Tibial artery (tissue), 4 donors: ENCODE measurements around the gene HDAC11.
A peak's percentile ranks its signal among the peaks of the same experiment; 100 is the strongest.

Experiments used
- DNase-seq, 2 donors: peaks; one replicate each; pipeline ENCODE4 v3.0.0-alpha.2; 2019
- H3K27ac ChIP-seq, 2 donors: fragments of 200-600 bp; sonication (generic) in 1 of 2; 1 replicate in 1 of 2; 2 replicates in 1 of 2; pipeline ENCODE4 v1.5.1; 2018 to 2019; ENCODE audit warnings: mild to moderate bottlenecking in 1 of 2
- H3K27me3 ChIP-seq, 2 donors: fragments of 200-600 bp; sonication (generic) in 1 of 2; one replicate each; pipeline versions ENCODE4 v1.5.1 to v1.6.0; 2016 to 2019
- H3K36me3 ChIP-seq, 3 donors: fragments of 200-600 bp; sonication (generic) in 2 of 3; one replicate each; pipeline ENCODE4 v1.5.1; 2016 to 2019; ENCODE audit warnings: mild to moderate bottlenecking in 2 of 3
- H3K4me1 ChIP-seq, 4 donors: fragments of 200-600 bp; sonication (generic) in 2 of 4; 1 replicate in 3 of 4; 2 replicates in 1 of 4; pipeline ENCODE4 v1.5.1; 2016 to 2019
- H3K4me3 ChIP-seq, 2 donors: fragments of 200-600 bp; sonication (generic) in 1 of 2; 1 replicate in 1 of 2; 2 replicates in 1 of 2; pipeline ENCODE4 v1.5.1; 2018 to 2019; ENCODE audit warnings: mild to moderate bottlenecking in 2 of 2
- H3K9me3 ChIP-seq, 3 donors: fragments of 200-600 bp; sonication (generic) in 1 of 3; one replicate each; pipeline ENCODE4 v1.5.1; 2016 to 2019
- intact Hi-C: fragments of 100-400 bp; cut with DNase I; formaldehyde crosslinking; loops from one replicate; pipeline ENCODE4 v1.15.0; 2023; ENCODE audit warnings: low total_unique reads
- TF ChIP-seq, protein P1 (sequence below), 2 experiments: fragments of 200-600 bp in 1 of 2; fragments of 450-650 bp in 1 of 2; IDR thresholded peaks; one replicate each; pipeline ENCODE4 v1.5.1; 2017 to 2019; ENCODE audit warnings: antibody characterized with exemption in 2 of 2, mild to moderate bottlenecking in 1 of 2, moderate library complexity in 1 of 2

The HDAC11 gene

DNA sequence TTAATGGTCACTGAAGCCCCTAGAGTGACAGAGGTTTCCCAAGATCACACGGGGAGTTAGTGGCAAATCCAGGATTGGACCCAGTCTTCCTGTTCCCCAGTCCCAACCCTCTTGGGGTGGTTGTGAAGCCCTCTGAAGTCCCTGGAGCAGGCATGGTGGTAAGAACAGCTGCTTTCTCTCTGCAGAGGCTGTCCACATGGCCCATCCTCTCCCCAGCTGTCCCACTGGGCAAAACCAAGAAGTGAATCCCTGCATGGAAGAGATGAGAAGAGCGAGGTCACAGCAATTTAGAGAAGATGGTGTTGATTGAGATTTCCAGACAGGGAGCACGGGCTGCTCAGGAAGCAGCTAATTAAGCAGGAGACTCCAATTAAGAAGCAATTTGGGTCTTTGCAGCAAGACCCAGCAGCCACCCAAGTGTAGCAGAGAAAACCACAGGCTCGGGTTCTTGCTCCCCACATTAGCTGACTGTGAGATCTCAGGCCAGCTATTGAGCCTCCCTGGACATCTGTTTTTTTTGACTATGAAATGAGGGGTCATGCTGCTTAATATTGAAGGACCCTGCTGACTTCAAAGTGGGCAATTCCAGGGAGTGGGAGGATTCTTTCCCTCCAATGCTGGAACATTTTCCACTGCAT, 14.8 kb upstream of the HDAC11 start:
- no peaks in the 10 kb centered on the region for H3K9me3 ChIP-seq
- H3K4me1 ChIP-seq, result no peaks in the 10 kb centered on the region
- TF ChIP-seq, protein P1, sequence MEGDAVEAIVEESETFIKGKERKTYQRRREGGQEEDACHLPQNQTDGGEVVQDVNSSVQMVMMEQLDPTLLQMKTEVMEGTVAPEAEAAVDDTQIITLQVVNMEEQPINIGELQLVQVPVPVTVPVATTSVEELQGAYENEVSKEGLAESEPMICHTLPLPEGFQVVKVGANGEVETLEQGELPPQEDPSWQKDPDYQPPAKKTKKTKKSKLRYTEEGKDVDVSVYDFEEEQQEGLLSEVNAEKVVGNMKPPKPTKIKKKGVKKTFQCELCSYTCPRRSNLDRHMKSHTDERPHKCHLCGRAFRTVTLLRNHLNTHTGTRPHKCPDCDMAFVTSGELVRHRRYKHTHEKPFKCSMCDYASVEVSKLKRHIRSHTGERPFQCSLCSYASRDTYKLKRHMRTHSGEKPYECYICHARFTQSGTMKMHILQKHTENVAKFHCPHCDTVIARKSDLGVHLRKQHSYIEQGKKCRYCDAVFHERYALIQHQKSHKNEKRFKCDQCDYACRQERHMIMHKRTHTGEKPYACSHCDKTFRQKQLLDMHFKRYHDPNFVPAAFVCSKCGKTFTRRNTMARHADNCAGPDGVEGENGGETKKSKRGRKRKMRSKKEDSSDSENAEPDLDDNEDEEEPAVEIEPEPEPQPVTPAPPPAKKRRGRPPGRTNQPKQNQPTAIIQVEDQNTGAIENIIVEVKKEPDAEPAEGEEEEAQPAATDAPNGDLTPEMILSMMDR (IDR thresholded peaks at IDR 0.05), result no peak
- peaks cover 0 to 16% of the 10 kb centered on the region in 2 donors for H3K27me3 ChIP-seq
- intact Hi-C loops, result no loop called here
- no peak overlapping the region for H3K27ac ChIP-seq
- no peaks in the 10 kb centered on the region for H3K36me3 ChIP-seq
- H3K4me3 ChIP-seq, result no peak overlapping the region
- DNase-seq, result peak in 1 of 2 donors; percentile 12

DNA sequence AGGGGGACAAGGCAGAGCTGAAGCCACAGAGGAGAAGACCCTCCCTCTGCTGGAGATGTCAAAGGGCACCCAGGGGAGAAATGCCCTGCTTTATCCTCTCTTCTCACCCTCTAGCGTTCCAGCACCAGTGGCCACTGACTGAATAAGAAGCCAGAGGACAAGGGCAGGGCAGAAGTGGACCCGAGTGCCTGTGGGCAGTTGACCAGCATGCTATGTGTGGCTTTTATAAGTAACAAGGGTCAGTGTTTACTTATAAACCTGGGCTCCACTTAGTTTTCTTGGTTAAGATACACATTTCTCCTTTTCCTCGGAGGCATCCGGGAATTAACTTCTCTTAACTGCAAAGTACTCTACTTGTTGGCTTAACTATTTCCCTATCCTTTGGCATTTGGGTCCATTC, 13.3 kb upstream of the HDAC11 start:
- TF ChIP-seq, protein P1 (IDR thresholded peaks at IDR 0.05), result no peak
- intact Hi-C loops, result no loop called here
- Histone ChIP-seq H3K27ac (no peak overlapping the region), H3K36me3 (no peaks in the 10 kb centered on the region), H3K4me3 (no peak overlapping the region), H3K4me1 (no peaks in the 10 kb centered on the region), H3K27me3 (peaks cover 0 to 6% of the 10 kb centered on the region in 2 donors), H3K9me3 (no peaks in the 10 kb centered on the region)
- DNase-seq, result peak in 1 of 2 donors; percentile 32

DNA sequence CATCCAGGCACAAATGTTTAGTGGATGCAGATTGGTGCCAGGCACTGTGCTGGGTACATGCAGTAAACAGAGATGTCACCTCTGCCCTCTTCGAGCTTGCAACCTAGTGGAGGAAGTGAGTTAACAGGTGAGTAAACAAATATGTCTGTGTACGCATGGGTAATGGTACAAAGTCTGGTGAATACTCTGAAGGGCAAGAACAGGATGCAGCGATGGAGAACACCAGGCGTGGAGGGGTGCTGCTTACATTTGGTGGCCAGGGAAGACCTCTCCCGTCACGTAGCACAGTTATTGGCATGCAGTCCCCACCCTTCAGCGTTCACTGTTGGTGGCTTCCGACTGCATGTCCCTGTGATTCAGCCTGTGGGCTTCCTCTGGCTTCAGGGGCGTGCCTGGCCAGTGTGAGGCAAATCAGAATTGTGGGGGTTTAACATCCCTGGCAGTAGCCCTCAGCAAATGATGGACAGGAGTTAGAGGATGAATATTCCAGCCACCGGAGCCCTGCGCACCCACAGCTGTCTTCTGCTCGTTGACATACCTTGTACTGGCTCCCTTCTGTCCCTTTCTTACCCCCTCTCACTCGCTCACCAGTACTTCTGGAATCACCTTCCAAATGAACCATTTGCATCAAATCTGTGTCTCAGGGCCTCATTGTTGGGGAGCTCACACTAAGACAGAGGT, 9.1 kb upstream of the HDAC11 start:
- Histone ChIP-seq H3K36me3 (no peaks in the 10 kb centered on the region), H3K27me3 (peaks cover 0 to 22% of the 10 kb centered on the region in 2 donors), H3K9me3 (no peaks in the 10 kb centered on the region), H3K4me1 (no peaks in the 10 kb centered on the region), H3K4me3 (no peak overlapping the region), H3K27ac (no peak overlapping the region)
- intact Hi-C loops, result no loop called here
- TF ChIP-seq, protein P1 (IDR thresholded peaks at IDR 0.05), result no peak
- peak in 1 of 2 donors; percentile 37 for DNase-seq

DNA sequence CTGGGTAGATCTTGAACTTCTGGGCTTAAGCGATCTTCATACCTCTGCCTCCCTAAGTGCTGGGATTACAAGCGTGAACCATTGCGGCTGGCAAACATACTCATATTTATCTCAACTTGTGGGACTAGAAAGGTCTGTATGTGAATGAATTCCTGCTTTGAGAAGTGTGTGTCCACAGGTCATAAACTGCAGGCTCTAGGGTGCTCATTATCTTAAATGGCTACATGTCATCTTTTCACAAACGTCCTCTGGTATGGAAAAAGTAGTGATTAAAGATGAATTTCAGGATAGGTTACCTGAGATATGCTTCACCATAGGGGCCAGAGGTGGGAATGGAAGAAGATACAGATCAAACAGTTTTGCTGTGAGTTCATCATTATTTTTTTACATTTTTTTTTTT, 7.8 kb upstream of the HDAC11 start:
- intact Hi-C loops, result no loop called here
- DNase-seq, result no peak
- Histone ChIP-seq H3K4me3 (no peak overlapping the region), H3K9me3 (no peaks in the 10 kb centered on the region), H3K4me1 (no peaks in the 10 kb centered on the region), H3K27me3 (peaks cover 0 to 19% of the 10 kb centered on the region in 2 donors), H3K36me3 (no peaks in the 10 kb centered on the region), H3K27ac (no peak overlapping the region)
- TF ChIP-seq, protein P1 (IDR thresholded peaks at IDR 0.05), result no peak

DNA sequence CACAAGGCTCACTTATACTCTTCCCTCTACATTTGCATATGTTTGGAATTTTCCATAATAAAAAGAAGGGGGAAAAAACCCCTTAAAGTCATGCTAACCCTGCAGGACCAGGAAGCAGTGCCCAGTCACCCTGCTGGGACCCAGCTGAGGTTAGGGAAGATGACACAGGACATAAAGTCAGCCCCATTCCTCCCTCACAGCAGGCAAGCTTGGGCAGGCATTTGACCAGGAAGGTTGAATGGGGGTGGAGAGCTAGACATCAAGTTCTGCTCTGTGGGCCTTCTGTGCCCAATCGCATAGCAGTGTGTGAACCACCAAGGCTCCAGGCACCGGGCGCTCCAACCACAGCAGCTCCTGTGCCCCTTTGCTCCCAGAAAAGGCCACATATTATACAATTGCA, 7.1 kb upstream of the HDAC11 start:
- Histone ChIP-seq H3K9me3 (no peaks in the 10 kb centered on the region), H3K4me1 (no peaks in the 10 kb centered on the region), H3K27me3 (peaks cover 0 to 19% of the 10 kb centered on the region in 2 donors), H3K27ac (no peak overlapping the region), H3K36me3 (no peaks in the 10 kb centered on the region), H3K4me3 (no peak overlapping the region)
- intact Hi-C loops, result no loop called here
- peak in 1 of 2 donors; percentile 35 for DNase-seq
- TF ChIP-seq, protein P1 (IDR thresholded peaks at IDR 0.05), result no peak
